Retinal pigment epithelial cell (primary cell): ENCODE results near the gene GBP7.

Source experiments
- DNase-seq: peaks from one replicate; pipeline ENCODE4 v3.0.0-alpha.2; 2010; ENCODE audit warnings: low read depth
- H3K4me3 ChIP-seq: 2 replicates; pipeline ENCODE4 v1.5.1; 2011; ENCODE audit warnings: mild to moderate bottlenecking, low read length, control low read depth, moderate library complexity
- CTCF ChIP-seq: conservative IDR thresholded peaks from 2 replicates; pipeline ENCODE4 v1.5.1; 2011; ENCODE audit warnings: low read depth, low read length, control low read depth, inconsistent platforms

The GBP7 gene

DNA sequence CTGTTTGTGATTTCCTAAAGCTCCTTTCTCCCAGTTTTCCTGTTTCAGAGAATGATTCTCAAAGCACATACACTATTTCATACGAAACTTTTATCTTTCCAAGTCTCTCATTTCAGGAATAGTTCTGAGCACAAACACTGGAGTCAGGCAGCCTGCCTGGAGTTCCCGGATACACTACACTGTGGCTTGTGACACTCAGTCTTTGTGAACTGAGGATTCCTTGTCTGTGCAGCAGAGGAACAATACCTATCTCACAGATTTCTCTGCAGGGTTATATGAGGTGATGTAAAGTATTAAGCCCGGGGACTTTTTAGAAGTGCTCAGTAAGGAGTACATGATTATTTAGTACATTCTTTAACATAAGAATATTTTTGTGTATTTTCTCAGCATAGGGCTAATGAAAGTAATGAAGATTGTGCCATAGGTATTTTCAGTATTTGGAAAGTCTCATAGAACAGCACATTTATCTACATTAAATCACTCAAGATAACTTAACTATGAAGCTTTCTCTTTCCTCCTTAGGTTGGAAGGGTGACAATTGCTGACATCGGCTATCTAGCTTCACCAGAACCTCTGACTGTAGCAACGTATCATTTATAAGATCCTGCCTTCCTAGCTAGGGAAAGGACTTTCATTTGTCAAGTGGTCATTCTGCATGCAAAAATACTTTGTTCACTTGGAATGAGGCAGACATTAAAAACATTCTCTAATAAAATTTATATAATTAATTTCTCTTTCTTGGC, 62.8 kb downstream of the GBP7 start:
- H3K4me3 ChIP-seq: no peak overlapping the region
- no peak for DNase-seq
- no peak for TF ChIP-seq CTCF

- no peak for TF ChIP-seq CTCF
- no peak for DNase-seq
These were observed 71.1 kb downstream of the GBP7 start for GRCh38 chr1:89104687-89105086.

DNA sequence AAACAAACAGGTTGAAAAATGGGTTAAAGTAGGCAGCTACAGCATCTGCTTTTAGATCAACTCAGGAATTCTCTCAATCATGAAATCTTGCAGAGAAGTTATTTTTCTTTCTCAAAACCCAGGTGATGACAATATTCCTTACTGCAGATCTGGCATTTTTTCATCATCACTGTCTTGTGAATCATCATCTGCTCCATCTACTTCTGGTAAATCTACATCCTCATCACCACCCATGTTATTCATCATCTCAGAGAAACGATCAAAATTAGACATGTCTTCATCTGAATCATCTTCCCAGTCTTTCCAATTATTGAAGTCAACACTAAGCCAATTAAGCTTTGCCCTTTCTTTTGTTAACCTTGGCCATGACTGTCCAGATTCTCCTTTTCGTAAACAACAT, 71.7 kb downstream of the GBP7 start:
- no peak for DNase-seq
- no peak for TF ChIP-seq CTCF
- no peak overlapping the region for H3K4me3 ChIP-seq

More at GRCh38 chr1:89104687-89105086, 71.1 kb downstream of the GBP7 start:
- no peak overlapping the region for H3K4me3 ChIP-seq

- DNase-seq: no peak
- TF ChIP-seq CTCF: no peak
- no peak overlapping the region for H3K4me3 ChIP-seq
These were observed 73.8 kb downstream of the GBP7 start for GRCh38 chr1:89102021-89102420.

DNA sequence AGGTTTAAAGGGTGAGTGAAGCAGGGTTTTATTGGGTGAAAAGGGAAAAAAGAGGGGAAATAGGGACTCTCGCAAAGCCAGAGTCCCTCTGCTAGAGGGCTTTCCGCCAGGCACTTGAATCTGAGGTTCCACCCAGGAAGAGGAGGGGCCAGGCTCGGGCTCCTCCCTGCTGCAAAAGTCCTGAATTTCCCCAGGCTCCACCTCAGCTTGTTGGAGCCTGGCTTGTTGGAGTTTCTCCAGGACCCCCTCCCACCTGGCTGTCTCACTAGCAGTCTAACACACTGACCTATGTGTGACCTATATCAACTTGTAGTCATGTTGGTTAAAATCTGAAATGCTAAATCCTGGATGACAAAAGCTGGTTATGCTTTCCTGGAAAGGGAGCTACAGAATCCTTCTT, 75.4 kb downstream of the GBP7 start:
- DNase-seq: no peak
- TF ChIP-seq CTCF: no peak
- H3K4me3 ChIP-seq: no peak overlapping the region

- no peak overlapping the region for H3K4me3 ChIP-seq
- no peak for TF ChIP-seq CTCF
- DNase-seq: no peak
These were observed 76.9 kb downstream of the GBP7 start for GRCh38 chr1:89098857-89099256.

GRCh38 chr1:89095737-89096136, 80.1 kb downstream of the GBP7 start:
- no peak for TF ChIP-seq CTCF
- no peak overlapping the region for H3K4me3 ChIP-seq
- no peak for DNase-seq
